ENCODE data around the gene SST. TPM values are rescaled to one million over a fixed set of nuclear protein-coding genes. Genes with fewer than 3 reads are reported as not detected.

Gene SST
- total and polyA plus RNA-seq, 2 of the 8 experiments (the other 6 are each of a cell fraction or from before 2014, with no cell fraction given): 0.50 TPM; not detected in 1

DNA sequence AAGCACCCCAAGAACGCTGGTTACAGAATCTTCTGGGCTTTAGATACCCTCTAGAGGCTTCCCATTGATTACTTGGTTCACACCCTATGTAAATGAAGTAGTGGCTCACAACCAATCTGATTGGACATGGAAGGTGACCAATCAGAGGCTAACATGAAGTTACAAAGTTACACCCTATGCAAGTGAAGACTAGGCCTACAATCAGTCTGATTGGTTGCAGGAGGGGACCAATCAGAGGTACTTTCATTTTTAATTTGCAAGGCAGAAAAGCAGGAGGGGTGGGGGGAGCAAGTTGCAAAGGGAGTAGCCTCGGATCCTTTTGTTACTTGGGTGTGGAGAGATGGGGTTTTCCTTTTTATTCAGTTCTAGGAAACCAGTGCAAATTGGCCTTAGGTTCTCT lies 43.3 kb upstream of the SST start (continued):
- TF ChIP-seq, protein P1, sequence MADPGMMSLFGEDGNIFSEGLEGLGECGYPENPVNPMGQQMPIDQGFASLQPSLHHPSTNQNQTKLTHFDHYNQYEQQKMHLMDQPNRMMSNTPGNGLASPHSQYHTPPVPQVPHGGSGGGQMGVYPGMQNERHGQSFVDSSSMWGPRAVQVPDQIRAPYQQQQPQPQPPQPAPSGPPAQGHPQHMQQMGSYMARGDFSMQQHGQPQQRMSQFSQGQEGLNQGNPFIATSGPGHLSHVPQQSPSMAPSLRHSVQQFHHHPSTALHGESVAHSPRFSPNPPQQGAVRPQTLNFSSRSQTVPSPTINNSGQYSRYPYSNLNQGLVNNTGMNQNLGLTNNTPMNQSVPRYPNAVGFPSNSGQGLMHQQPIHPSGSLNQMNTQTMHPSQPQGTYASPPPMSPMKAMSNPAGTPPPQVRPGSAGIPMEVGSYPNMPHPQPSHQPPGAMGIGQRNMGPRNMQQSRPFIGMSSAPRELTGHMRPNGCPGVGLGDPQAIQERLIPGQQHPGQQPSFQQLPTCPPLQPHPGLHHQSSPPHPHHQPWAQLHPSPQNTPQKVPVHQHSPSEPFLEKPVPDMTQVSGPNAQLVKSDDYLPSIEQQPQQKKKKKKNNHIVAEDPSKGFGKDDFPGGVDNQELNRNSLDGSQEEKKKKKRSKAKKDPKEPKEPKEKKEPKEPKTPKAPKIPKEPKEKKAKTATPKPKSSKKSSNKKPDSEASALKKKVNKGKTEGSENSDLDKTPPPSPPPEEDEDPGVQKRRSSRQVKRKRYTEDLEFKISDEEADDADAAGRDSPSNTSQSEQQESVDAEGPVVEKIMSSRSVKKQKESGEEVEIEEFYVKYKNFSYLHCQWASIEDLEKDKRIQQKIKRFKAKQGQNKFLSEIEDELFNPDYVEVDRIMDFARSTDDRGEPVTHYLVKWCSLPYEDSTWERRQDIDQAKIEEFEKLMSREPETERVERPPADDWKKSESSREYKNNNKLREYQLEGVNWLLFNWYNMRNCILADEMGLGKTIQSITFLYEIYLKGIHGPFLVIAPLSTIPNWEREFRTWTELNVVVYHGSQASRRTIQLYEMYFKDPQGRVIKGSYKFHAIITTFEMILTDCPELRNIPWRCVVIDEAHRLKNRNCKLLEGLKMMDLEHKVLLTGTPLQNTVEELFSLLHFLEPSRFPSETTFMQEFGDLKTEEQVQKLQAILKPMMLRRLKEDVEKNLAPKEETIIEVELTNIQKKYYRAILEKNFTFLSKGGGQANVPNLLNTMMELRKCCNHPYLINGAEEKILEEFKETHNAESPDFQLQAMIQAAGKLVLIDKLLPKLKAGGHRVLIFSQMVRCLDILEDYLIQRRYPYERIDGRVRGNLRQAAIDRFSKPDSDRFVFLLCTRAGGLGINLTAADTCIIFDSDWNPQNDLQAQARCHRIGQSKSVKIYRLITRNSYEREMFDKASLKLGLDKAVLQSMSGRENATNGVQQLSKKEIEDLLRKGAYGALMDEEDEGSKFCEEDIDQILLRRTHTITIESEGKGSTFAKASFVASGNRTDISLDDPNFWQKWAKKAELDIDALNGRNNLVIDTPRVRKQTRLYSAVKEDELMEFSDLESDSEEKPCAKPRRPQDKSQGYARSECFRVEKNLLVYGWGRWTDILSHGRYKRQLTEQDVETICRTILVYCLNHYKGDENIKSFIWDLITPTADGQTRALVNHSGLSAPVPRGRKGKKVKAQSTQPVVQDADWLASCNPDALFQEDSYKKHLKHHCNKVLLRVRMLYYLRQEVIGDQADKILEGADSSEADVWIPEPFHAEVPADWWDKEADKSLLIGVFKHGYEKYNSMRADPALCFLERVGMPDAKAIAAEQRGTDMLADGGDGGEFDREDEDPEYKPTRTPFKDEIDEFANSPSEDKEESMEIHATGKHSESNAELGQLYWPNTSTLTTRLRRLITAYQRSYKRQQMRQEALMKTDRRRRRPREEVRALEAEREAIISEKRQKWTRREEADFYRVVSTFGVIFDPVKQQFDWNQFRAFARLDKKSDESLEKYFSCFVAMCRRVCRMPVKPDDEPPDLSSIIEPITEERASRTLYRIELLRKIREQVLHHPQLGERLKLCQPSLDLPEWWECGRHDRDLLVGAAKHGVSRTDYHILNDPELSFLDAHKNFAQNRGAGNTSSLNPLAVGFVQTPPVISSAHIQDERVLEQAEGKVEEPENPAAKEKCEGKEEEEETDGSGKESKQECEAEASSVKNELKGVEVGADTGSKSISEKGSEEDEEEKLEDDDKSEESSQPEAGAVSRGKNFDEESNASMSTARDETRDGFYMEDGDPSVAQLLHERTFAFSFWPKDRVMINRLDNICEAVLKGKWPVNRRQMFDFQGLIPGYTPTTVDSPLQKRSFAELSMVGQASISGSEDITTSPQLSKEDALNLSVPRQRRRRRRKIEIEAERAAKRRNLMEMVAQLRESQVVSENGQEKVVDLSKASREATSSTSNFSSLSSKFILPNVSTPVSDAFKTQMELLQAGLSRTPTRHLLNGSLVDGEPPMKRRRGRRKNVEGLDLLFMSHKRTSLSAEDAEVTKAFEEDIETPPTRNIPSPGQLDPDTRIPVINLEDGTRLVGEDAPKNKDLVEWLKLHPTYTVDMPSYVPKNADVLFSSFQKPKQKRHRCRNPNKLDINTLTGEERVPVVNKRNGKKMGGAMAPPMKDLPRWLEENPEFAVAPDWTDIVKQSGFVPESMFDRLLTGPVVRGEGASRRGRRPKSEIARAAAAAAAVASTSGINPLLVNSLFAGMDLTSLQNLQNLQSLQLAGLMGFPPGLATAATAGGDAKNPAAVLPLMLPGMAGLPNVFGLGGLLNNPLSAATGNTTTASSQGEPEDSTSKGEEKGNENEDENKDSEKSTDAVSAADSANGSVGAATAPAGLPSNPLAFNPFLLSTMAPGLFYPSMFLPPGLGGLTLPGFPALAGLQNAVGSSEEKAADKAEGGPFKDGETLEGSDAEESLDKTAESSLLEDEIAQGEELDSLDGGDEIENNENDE (IDR thresholded peaks at IDR 0.05; ENCODE audit: insufficient replicate concordance, low read length): no peak
- TF ChIP-seq SIN3A (conservative IDR thresholded peaks at IDR 0.05 in 1 of 2, IDR thresholded peaks at IDR 0.05 in 1 of 2; ENCODE audit: low read depth in 1 of 2, low read length in 2 of 2) (no peak), MAFK (IDR thresholded peaks at IDR 0.05; ENCODE audit: low read depth, low read length) (no peak), CTBP2 (IDR thresholded peaks at IDR 0.05; ENCODE audit: borderline replicate concordance, insufficient read depth, insufficient read length, low read length) (no peak), ATF2 (IDR thresholded peaks at IDR 0.05; ENCODE audit: low read length) (no peak), JUN (IDR thresholded peaks at IDR 0.05; ENCODE audit: low read depth, low read length) (no peak), GTF2F1 (IDR thresholded peaks at IDR 0.05; ENCODE audit: borderline replicate concordance, low read depth, low read length) (no peak), BRCA1 (IDR thresholded peaks at IDR 0.05; ENCODE audit: low read depth, low read length) (no peak)
